Ishikawa (cell line): ENCODE results near the gene PMEPA1.

ENCODE experiments used
- CEBPB ChIP-seq: IDR thresholded peaks from 2 replicates; pipeline ENCODE4 v1.6.1; 2012
- CREB1 ChIP-seq: IDR thresholded peaks from 2 replicates; pipeline ENCODE4 v1.6.1; 2012; ENCODE audit warnings: low read depth
- EGR1 ChIP-seq: IDR thresholded peaks from 2 replicates; pipeline ENCODE4 v1.6.1; 2012
- EP300 ChIP-seq: IDR thresholded peaks from 2 replicates; pipeline ENCODE4 v1.6.1; 2012; ENCODE audit warnings: borderline replicate concordance
- FOXM1 ChIP-seq: IDR thresholded peaks from 2 replicates; pipeline ENCODE4 v1.6.1; 2012; ENCODE audit warnings: low read depth, borderline replicate concordance
- NFIC ChIP-seq: IDR thresholded peaks from 2 replicates; pipeline ENCODE4 v1.6.1; 2012
- RAD21 ChIP-seq: IDR thresholded peaks from 2 replicates; pipeline ENCODE4 v1.6.1; 2012; ENCODE audit warnings: low read depth
- TAF1 ChIP-seq: IDR thresholded peaks from 2 replicates; pipeline ENCODE4 v1.6.1; 2012; ENCODE audit warnings: low read depth, mild to moderate bottlenecking
- TCF12 ChIP-seq: IDR thresholded peaks from 2 replicates; pipeline ENCODE4 v1.6.1; 2012; ENCODE audit warnings: low read depth
- TEAD4 ChIP-seq: IDR thresholded peaks from 2 replicates; pipeline ENCODE4 v1.6.1; 2012
- YY1 ChIP-seq: IDR thresholded peaks from 2 replicates; pipeline ENCODE4 v1.6.1; 2012; ENCODE audit warnings: low read depth
- ZBTB7A ChIP-seq: IDR thresholded peaks from 2 replicates; pipeline ENCODE4 v1.6.1; 2012; ENCODE audit warnings: low read depth
- TF ChIP-seq, protein P1 (sequence below): IDR thresholded peaks from 2 replicates; pipeline ENCODE4 v1.6.1; 2012
- TF ChIP-seq, protein P2 (sequence below): IDR thresholded peaks from 2 replicates; pipeline ENCODE4 v1.6.1; 2012; ENCODE audit warnings: low read depth, mild to moderate bottlenecking
- TF ChIP-seq, protein P3 (sequence below): IDR thresholded peaks from 2 replicates; pipeline ENCODE4 v1.6.1; 2012

Gene PMEPA1

DNA sequence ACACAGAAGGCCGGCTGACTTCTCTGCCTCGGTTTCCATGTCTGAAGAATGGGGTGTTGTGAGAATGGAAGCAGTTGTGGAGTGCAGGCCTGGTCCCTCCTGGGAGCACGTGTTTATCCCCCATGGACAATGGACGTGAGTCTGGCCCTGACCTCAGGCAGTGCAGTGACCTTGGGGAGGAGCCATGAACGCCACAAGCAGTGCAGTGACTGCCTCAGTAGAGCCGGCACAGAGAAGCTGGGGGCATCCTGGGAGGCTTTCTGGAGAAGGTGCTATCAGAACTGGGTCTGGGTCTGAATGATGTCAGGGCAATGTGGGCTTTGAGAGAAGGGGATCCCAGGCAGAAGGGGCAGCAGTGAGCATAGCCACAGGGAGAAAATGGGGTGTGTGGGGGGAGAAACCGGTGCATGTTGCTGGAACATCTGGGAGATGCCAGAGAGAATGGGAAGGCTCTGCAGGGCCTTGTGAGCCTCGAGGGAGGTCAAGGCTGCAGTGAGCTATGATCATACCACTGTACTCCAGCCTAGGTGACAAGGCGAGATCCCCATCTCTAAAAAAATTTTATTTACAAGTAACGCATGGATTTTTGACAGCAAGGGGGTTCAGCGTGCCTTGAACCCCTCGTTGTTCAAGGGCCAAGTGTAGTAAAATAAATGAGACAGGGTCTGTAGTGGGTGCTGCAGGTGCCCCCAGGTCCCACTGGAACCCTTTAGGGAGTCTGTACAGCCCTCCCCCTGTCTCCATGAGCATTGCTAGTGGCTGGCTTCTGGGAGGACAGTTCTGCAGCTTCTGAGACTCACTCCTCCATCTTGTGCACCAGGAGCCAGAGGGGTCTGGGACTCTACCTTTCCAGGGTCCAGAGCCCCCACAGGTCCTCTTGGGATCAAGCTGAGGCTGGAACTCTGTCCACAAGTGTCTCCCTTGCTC lies 62.5 kb downstream of the PMEPA1 start:
- TF ChIP-seq EP300 (no peak), EGR1 (no peak), TCF12 (no peak), ZBTB7A (no peak), TEAD4 (no peak), RAD21 (no peak), NFIC (no peak)
- TF ChIP-seq, protein P1, sequence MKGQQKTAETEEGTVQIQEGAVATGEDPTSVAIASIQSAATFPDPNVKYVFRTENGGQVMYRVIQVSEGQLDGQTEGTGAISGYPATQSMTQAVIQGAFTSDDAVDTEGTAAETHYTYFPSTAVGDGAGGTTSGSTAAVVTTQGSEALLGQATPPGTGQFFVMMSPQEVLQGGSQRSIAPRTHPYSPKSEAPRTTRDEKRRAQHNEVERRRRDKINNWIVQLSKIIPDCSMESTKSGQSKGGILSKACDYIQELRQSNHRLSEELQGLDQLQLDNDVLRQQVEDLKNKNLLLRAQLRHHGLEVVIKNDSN = no peak
- TF ChIP-seq, protein P2, sequence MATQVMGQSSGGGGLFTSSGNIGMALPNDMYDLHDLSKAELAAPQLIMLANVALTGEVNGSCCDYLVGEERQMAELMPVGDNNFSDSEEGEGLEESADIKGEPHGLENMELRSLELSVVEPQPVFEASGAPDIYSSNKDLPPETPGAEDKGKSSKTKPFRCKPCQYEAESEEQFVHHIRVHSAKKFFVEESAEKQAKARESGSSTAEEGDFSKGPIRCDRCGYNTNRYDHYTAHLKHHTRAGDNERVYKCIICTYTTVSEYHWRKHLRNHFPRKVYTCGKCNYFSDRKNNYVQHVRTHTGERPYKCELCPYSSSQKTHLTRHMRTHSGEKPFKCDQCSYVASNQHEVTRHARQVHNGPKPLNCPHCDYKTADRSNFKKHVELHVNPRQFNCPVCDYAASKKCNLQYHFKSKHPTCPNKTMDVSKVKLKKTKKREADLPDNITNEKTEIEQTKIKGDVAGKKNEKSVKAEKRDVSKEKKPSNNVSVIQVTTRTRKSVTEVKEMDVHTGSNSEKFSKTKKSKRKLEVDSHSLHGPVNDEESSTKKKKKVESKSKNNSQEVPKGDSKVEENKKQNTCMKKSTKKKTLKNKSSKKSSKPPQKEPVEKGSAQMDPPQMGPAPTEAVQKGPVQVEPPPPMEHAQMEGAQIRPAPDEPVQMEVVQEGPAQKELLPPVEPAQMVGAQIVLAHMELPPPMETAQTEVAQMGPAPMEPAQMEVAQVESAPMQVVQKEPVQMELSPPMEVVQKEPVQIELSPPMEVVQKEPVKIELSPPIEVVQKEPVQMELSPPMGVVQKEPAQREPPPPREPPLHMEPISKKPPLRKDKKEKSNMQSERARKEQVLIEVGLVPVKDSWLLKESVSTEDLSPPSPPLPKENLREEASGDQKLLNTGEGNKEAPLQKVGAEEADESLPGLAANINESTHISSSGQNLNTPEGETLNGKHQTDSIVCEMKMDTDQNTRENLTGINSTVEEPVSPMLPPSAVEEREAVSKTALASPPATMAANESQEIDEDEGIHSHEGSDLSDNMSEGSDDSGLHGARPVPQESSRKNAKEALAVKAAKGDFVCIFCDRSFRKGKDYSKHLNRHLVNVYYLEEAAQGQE = no peak

DNA sequence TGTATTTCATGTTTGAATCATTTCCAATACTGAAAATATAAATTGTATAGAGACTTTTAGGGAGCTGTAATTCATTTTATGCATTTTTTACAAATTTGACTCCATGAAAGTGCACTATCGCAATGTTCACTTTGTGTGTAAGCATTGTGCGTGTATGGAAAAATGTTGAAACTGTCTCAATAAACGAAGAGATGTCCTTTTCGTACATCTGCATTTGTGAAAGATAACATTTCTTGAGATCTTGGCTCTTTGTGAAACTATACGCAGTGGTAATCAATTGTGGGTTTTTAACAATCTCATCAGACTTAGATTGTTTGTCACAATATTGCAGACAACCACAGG lies 70.9 kb downstream of the PMEPA1 start:
- TF ChIP-seq EGR1 = no peak
- TF ChIP-seq CREB1 = no peak

DNA sequence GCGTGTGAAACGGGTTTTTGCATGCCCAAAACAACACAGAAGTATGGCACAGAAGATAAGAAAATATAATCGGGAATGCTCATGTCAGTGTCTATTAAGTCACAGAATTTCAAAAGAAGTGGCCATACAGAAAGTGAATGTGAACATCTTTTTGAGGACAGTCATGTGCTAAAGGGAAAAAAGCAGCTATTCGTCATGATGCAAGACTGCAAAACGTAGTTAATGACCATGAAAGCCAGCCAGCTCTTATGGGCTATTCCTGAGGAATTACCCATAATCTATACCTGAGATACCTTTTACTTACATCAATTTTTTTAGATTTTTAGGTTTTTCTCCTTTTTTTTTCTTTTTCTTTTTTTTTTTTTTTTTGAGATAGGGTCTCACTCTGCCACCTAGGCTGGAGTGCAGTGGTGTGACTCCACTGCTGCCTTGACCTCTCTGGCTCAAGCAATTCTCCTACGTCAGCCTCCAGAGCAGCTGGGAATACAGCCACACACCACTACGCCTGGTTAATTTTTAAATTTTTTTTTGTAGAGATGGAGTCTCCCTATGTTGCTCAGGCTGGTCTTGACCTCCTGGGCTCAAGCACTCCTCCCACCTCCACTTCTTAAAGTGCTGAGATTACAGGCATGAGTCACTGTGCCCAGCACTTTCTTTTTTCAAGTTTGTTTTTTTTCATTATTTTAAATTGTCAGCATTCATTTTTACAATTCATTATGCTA lies 71.5 kb downstream of the PMEPA1 start:
- TF ChIP-seq NFIC (no peak), TAF1 (no peak), RAD21 (no peak), TEAD4 (no peak), CREB1 (no peak), CEBPB (no peak), FOXM1 (no peak), TCF12 (no peak), EP300 (no peak), ZBTB7A (no peak), YY1 (no peak), EGR1 (no peak)
- TF ChIP-seq, protein P1 = no peak
- TF ChIP-seq, protein P2 = no peak
- TF ChIP-seq, protein P3, sequence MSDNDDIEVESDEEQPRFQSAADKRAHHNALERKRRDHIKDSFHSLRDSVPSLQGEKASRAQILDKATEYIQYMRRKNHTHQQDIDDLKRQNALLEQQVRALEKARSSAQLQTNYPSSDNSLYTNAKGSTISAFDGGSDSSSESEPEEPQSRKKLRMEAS = no peak

DNA sequence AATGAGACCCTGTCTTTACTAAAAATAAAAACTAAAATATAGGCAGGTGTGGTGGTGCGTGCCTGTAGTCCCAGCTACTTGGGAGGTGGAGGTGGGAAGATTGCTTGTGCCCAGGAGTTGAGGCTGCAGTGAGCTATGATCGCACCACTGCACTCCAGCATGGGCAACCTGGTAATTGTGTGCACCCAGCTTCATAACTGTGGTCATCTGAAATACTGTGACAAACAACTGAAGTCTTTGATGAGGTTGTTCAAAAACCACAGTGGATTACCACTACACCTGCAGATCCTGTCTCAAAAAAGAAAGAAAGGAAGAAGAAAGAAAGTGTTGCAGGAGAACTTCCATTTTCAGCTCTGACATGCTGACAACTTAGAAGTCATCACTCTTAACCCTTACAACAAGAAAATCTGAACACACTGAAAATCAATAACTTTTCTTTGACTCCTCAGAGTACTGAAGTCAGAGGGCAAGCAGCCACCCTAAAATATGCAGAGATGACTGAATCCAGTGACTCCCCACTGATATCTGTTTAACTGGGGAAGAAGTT lies 75.8 kb downstream of the PMEPA1 start:
- TF ChIP-seq, protein P1 = no peak
- TF ChIP-seq EP300 (no peak), TAF1 (no peak), NFIC (no peak), EGR1 (no peak), CEBPB (no peak), FOXM1 (no peak), TCF12 (no peak), YY1 (no peak), TEAD4 (no peak), RAD21 (no peak), CREB1 (no peak), ZBTB7A (no peak)
- TF ChIP-seq, protein P3 = no peak
- TF ChIP-seq, protein P2 = no peak
